Activated naive CD4-positive, alpha-beta T cell treated with anti-CD3 and anti-CD28 coated beads for 36 hours (primary cell): ENCODE measurements around the gene TREML1. TPM values are rescaled to one million over a fixed set of nuclear protein-coding genes. Genes with fewer than 3 reads are reported as not detected.
"Not testable (repeated sequence)": the region's sequence is repeated elsewhere in the genome, so short reads cannot be mapped to it uniquely, and the experiment has no call there.

Experiments
- CTCF ChIA-PET: fragments of 350-600 bp; sonication (Branson Sonifier 250); formaldehyde crosslinking; loops from one replicate; lab custom pipeline; 2021; ENCODE audit warnings: antibody characterized with exemption; lab: Charles Lee
- DNase-seq: peaks from one replicate; pipeline ENCODE4 v3.0.0-alpha.2; 2020
- H3K27ac Mint-ChIP-seq: one replicate; pipeline ENCODE4 v1.8.0; 2021; ENCODE audit warnings: mild to moderate bottlenecking, mixed read lengths
- H3K27me3 Mint-ChIP-seq: one replicate; pipeline ENCODE4 v1.8.0; 2021; ENCODE audit warnings: low read depth, mixed read lengths
- H3K36me3 Mint-ChIP-seq: one replicate; pipeline ENCODE4 v1.8.0; 2021; ENCODE audit warnings: low read depth, mixed read lengths
- H3K4me1 Mint-ChIP-seq: one replicate; pipeline ENCODE4 v1.8.0; 2021; ENCODE audit warnings: low read depth, mixed read lengths
- H3K4me3 Mint-ChIP-seq: one replicate; pipeline ENCODE4 v1.8.0; 2021; ENCODE audit warnings: mild to moderate bottlenecking, moderate library complexity, mixed read lengths
- H3K9me3 Mint-ChIP-seq: one replicate; pipeline ENCODE4 v1.8.0; 2021; ENCODE audit warnings: mixed read lengths
- intact Hi-C: fragments of 100-400 bp; cut with micrococcal nuclease; formaldehyde crosslinking; loops from one replicate; pipeline ENCODE4 v1.15.1; 2023
- total RNA-seq, 2 experiments: library from RNA; stranded (reverse); gene quantifications; one replicate each; pipeline ENCODE4 v1.2.3, GENCODE V29; 2021

The TREML1 gene
- total RNA-seq, 2 experiments from 2014 or later, result not detected

- intact Hi-C loops, result loop anchor here (1.0 kb wide), 1 partner anchor 128 kb away; no protein-coding TSS in a partner anchor
- H3K4me3 Mint-ChIP-seq, result no peak overlapping the region
- CTCF ChIA-PET, result interaction anchor here (0.7 to 0.8 kb wide), 3 partner anchors 9 to 128 kb away, joined by 3 read pairs; no protein-coding TSS in a partner anchor
- peaks cover 35% of the 10 kb centered on the region for H3K4me1 Mint-ChIP-seq
- peaks cover 10% of the 10 kb centered on the region for H3K9me3 Mint-ChIP-seq
- H3K27me3 Mint-ChIP-seq, result no peaks in the 10 kb centered on the region
- DNase-seq, result no peak
- H3K36me3 Mint-ChIP-seq, result peaks cover 17% of the 10 kb centered on the region
- no peak overlapping the region for H3K27ac Mint-ChIP-seq
Measured at GRCh38 chr6:41190791-41191190, 36.6 kb upstream of the TREML1 start.

GRCh38 chr6:41189967-41190366, 35.8 kb upstream of the TREML1 start:
- Mint-ChIP-seq H3K4me1 (peaks cover 31% of the 10 kb centered on the region), H3K27ac (peak overlapping the region; percentile 57), H3K36me3 (peaks cover 17% of the 10 kb centered on the region), H3K4me3 (no peak overlapping the region), H3K27me3 (no peaks in the 10 kb centered on the region), H3K9me3 (peaks cover 10% of the 10 kb centered on the region)
- CTCF ChIA-PET, result interaction anchor here (0.7 to 1.4 kb wide), 6 partner anchors 8 to 130 kb away, joined by 3 to 4 read pairs (median 3); no protein-coding TSS in a partner anchor
- no peak for DNase-seq
- intact Hi-C loops, result no loop called here

- CTCF ChIA-PET, result interaction anchor here (0.6 to 1.4 kb wide), 3 partner anchors 8 to 131 kb away, joined by 3 to 4 read pairs (median 3); no protein-coding TSS in a partner anchor
- H3K27ac Mint-ChIP-seq, intact Hi-C loops, DNase-seq, H3K27me3 Mint-ChIP-seq, H3K4me3 Mint-ChIP-seq, H3K36me3 Mint-ChIP-seq: not testable (repeated sequence)
- Mint-ChIP-seq H3K9me3 (peaks cover 10% of the 10 kb centered on the region), H3K4me1 (peaks cover 23% of the 10 kb centered on the region)
Measured at GRCh38 chr6:41189046-41189445, 34.9 kb upstream of the TREML1 start.

GRCh38 chr6:41187924-41188886, 34.1 kb upstream of the TREML1 start:
- intact Hi-C loops, result no loop called here
- peaks cover 20% of the 10 kb centered on the region for H3K4me1 Mint-ChIP-seq
- H3K27me3 Mint-ChIP-seq, result no peaks in the 10 kb centered on the region
- no peak overlapping the region for H3K27ac Mint-ChIP-seq
- H3K4me3 Mint-ChIP-seq, result no peak overlapping the region
- peaks cover 10% of the 10 kb centered on the region for H3K36me3 Mint-ChIP-seq
- CTCF ChIA-PET, result interaction anchor here (0.6 to 1.7 kb wide), 5 partner anchors 9 to 131 kb away, joined by 3 to 8 read pairs (median 3); no protein-coding TSS in a partner anchor
- DNase-seq, result no peak
- H3K9me3 Mint-ChIP-seq, result peaks cover 10% of the 10 kb centered on the region

- DNase-seq, result no peak
- Mint-ChIP-seq H3K36me3 (peaks cover 8% of the 10 kb centered on the region), H3K9me3 (peaks cover 10% of the 10 kb centered on the region), H3K27ac (no peak overlapping the region), H3K4me3 (no peak overlapping the region), H3K4me1 (peaks cover 31% of the 10 kb centered on the region), H3K27me3 (no peaks in the 10 kb centered on the region)
- intact Hi-C loops, result no loop called here
- CTCF ChIA-PET, result interaction anchor here (0.8 to 1.7 kb wide), 3 partner anchors 8 to 93 kb away, joined by 3 to 8 read pairs (median 3); no protein-coding TSS in a partner anchor
Measured at GRCh38 chr6:41186031-41186562, 31.9 kb upstream of the TREML1 start.

- intact Hi-C loops, result no loop called here
Measured at GRCh38 chr6:41184761-41185160, 30.6 kb upstream of the TREML1 start.

GRCh38 chr6:41182069-41183034, 28.2 kb upstream of the TREML1 start:
- no peaks in the 10 kb centered on the region for H3K27me3 Mint-ChIP-seq

More at GRCh38 chr6:41184761-41185160, 30.6 kb upstream of the TREML1 start:
- H3K36me3 Mint-ChIP-seq, result peaks cover under 1% of the 10 kb centered on the region
- no peak for DNase-seq
- H3K27ac Mint-ChIP-seq, result no peak overlapping the region
- no peaks in the 10 kb centered on the region for H3K27me3 Mint-ChIP-seq
- H3K4me3 Mint-ChIP-seq, result no peak overlapping the region
- CTCF ChIA-PET, result interaction anchor here (0.7 kb wide), 1 partner anchor 111 kb away, joined by 3 read pairs; no protein-coding TSS in a partner anchor
- H3K9me3 Mint-ChIP-seq, result peaks cover 4% of the 10 kb centered on the region
- H3K4me1 Mint-ChIP-seq, result peaks cover 31% of the 10 kb centered on the region

GRCh38 chr6:41181566-41181965, 27.4 kb upstream of the TREML1 start:
- Mint-ChIP-seq H3K4me3 (no peak overlapping the region), H3K4me1 (peaks cover 19% of the 10 kb centered on the region), H3K36me3 (no peaks in the 10 kb centered on the region), H3K9me3 (no peaks in the 10 kb centered on the region), H3K27ac (no peak overlapping the region), H3K27me3 (no peaks in the 10 kb centered on the region)
- DNase-seq, result no peak
- CTCF ChIA-PET, result interaction anchor here (0.6 to 2.0 kb wide), 20 partner anchors 8 to 177 kb away, joined by 3 to 13 read pairs (median 4); partner anchors contain the start of genes APOBEC2 and TREML4
- intact Hi-C loops, result no loop called here

More at GRCh38 chr6:41182069-41183034, 28.2 kb upstream of the TREML1 start:
- intact Hi-C loops, result loop anchor here (1.0 to 2.0 kb wide), 4 partner anchors 90 to 176 kb away; partner anchors contain the start of genes NFYA and OARD1
- Mint-ChIP-seq H3K4me3 (no peak overlapping the region), H3K36me3 (no peaks in the 10 kb centered on the region), H3K4me1 (peaks cover 24% of the 10 kb centered on the region), H3K27ac (no peak overlapping the region), H3K9me3 (no peaks in the 10 kb centered on the region)
- DNase-seq, result peak; percentile 74
- CTCF ChIA-PET, result interaction anchor here (0.6 to 2.7 kb wide), 37 partner anchors 8 to 155 kb away, joined by 3 to 13 read pairs (median 4); partner anchors contain the start of genes APOBEC2, TREML2 and TREML4

- no peaks in the 10 kb centered on the region for H3K27me3 Mint-ChIP-seq
- no peaks in the 10 kb centered on the region for H3K36me3 Mint-ChIP-seq
- no peak overlapping the region for H3K27ac Mint-ChIP-seq
- CTCF ChIA-PET, result interaction anchor here (0.6 to 0.9 kb wide), 2 partner anchors 23 to 119 kb away, joined by 3 read pairs; no protein-coding TSS in a partner anchor
- DNase-seq, result no peak
- peaks cover 11% of the 10 kb centered on the region for H3K4me1 Mint-ChIP-seq
- intact Hi-C loops, result no loop called here
- H3K9me3 Mint-ChIP-seq, result no peaks in the 10 kb centered on the region
- no peak overlapping the region for H3K4me3 Mint-ChIP-seq
Measured at GRCh38 chr6:41179163-41179562, 25.0 kb upstream of the TREML1 start.

GRCh38 chr6:41177695-41178094, 23.5 kb upstream of the TREML1 start:
- Mint-ChIP-seq H3K36me3 (no peaks in the 10 kb centered on the region), H3K27ac (no peak overlapping the region), H3K27me3 (no peaks in the 10 kb centered on the region), H3K4me1 (peaks cover 10% of the 10 kb centered on the region), H3K4me3 (no peak overlapping the region), H3K9me3 (no peaks in the 10 kb centered on the region)
- intact Hi-C loops, result no loop called here
- CTCF ChIA-PET, result interaction anchor here (1.6 kb wide), 1 partner anchor 9 kb away, joined by 8 read pairs; no protein-coding TSS in a partner anchor
- no peak for DNase-seq

- CTCF ChIA-PET, result interaction anchor here (0.7 to 1.6 kb wide), 2 partner anchors 10 to 103 kb away, joined by 3 to 8 read pairs; no protein-coding TSS in a partner anchor
- H3K27ac Mint-ChIP-seq, result no peak overlapping the region
Measured at GRCh38 chr6:41177287-41177686, 23.1 kb upstream of the TREML1 start.

More at GRCh38 chr6:41177287-41177686, 23.1 kb upstream of the TREML1 start:
- Mint-ChIP-seq H3K27me3 (no peaks in the 10 kb centered on the region), H3K4me3 (no peak overlapping the region), H3K4me1 (peaks cover 8% of the 10 kb centered on the region), H3K36me3 (no peaks in the 10 kb centered on the region), H3K9me3 (no peaks in the 10 kb centered on the region)
- intact Hi-C loops, result no loop called here
- DNase-seq, result no peak
